ENCODE measurements around the gene SSTR4.

SSTR4 gene

DNA sequence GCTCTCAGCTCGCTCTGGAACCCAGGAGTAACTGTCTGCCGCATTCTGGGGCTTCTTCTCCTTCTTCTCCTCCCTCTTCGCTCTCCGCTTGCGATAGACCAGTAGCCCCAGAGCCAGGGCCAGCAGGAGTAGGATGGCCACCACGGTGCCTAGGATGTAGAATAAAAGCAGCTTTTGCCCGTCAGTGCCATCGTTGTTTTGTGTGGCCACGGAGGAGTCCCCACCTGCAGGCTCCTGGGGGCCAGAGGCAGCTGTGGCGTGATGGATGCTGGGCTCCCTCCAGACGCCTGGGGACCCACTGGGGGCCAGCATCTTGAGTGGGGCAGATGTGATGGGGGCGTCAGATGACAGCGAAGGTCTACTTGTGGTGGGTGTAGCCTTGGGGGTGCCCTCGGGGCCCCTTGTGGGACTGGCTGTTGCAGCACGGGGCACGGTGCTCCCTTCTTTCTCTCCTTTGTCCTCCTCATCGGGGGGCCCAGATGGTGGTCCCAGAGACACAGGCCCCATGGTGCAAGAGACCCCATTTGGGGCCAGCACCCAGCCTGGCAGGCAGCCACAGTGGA is 49.3 kb downstream of the SSTR4 start:
- H3K36me3 ChIP-seq, result no peaks in the 10 kb centered on the region
- H3K27me3 ChIP-seq, result no peaks in the 10 kb centered on the region
- H3K4me3 ChIP-seq (ENCODE audit: low read depth, low read length), result no peak overlapping the region
- H3K9me3 ChIP-seq, result no peaks in the 10 kb centered on the region
- no peaks in the 10 kb centered on the region for H3K4me1 ChIP-seq
- DNase-seq, result no peak
- TF ChIP-seq, protein P1, sequence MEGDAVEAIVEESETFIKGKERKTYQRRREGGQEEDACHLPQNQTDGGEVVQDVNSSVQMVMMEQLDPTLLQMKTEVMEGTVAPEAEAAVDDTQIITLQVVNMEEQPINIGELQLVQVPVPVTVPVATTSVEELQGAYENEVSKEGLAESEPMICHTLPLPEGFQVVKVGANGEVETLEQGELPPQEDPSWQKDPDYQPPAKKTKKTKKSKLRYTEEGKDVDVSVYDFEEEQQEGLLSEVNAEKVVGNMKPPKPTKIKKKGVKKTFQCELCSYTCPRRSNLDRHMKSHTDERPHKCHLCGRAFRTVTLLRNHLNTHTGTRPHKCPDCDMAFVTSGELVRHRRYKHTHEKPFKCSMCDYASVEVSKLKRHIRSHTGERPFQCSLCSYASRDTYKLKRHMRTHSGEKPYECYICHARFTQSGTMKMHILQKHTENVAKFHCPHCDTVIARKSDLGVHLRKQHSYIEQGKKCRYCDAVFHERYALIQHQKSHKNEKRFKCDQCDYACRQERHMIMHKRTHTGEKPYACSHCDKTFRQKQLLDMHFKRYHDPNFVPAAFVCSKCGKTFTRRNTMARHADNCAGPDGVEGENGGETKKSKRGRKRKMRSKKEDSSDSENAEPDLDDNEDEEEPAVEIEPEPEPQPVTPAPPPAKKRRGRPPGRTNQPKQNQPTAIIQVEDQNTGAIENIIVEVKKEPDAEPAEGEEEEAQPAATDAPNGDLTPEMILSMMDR (IDR thresholded peaks at IDR 0.05; ENCODE audit: low read depth, low read length), result no peak

DNA sequence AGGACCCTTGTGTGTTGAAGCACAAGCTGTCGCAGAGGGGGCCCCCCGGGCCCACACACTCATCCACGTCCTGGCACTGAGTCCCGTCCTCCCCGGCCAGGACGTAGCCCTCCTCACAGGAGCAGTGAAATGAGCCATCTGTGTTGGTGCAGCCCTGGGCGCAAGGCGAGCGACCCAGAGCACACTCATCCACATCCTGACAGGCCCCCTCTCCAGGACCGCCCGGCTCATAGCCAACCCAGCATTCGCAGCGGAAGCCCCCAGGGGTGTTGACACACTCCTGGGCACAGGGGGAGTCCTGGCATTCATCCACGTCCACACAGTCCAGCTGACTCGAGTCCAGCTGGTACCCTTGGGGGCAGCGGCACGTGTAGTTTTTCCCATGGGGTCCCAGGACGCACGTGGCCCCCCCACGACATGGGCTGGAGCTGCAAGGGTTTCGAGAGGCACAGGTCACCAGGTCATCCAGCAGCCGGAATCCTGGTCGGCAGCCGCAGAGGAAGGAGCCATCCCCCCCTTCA is 49.8 kb downstream of the SSTR4 start:
- no peaks in the 10 kb centered on the region for H3K27me3 ChIP-seq
- no peak for DNase-seq
- H3K4me1 ChIP-seq, result no peaks in the 10 kb centered on the region
- TF ChIP-seq, protein P1 (IDR thresholded peaks at IDR 0.05; ENCODE audit: low read depth, low read length), result no peak
- H3K4me3 ChIP-seq (ENCODE audit: low read depth, low read length), result no peak overlapping the region
- no peaks in the 10 kb centered on the region for H3K36me3 ChIP-seq
- H3K9me3 ChIP-seq, result no peaks in the 10 kb centered on the region

DNA sequence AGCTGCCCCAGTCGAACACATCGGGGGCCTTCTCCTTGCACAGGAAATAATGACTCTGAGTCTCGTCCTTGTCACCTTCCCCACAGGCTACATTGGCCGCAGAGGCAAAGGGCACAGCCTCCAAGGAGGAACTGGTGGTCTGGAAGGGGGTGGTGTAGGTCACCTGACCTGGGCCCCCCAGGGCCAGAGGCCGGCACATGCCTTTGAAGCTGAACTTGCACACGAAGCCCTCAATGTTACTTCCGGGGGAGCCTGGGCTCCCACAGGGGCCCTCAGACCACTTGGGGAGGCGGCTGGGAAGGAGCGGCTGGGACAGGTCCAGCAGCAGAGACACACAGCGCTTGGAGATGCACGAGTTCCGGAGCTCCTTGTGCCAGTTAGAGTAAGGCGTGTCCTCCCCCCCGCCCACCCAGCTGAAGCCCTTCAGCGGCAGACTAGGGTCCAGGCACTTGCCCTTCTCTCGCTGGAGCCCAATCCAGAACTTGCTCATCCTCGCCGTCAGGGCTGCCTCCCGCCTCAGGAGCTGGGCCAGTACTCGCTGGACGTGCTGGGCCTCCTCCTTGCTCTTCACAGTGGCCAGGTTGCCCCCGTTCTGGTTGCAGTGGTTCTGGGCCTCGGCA is 50.4 kb downstream of the SSTR4 start:
- H3K27me3 ChIP-seq, result no peaks in the 10 kb centered on the region
- no peaks in the 10 kb centered on the region for H3K36me3 ChIP-seq
- H3K9me3 ChIP-seq, result no peaks in the 10 kb centered on the region
- no peak for DNase-seq
- TF ChIP-seq, protein P1 (IDR thresholded peaks at IDR 0.05; ENCODE audit: low read depth, low read length), result no peak
- H3K4me1 ChIP-seq, result no peaks in the 10 kb centered on the region
- H3K4me3 ChIP-seq (ENCODE audit: low read depth, low read length), result no peak overlapping the region

DNA sequence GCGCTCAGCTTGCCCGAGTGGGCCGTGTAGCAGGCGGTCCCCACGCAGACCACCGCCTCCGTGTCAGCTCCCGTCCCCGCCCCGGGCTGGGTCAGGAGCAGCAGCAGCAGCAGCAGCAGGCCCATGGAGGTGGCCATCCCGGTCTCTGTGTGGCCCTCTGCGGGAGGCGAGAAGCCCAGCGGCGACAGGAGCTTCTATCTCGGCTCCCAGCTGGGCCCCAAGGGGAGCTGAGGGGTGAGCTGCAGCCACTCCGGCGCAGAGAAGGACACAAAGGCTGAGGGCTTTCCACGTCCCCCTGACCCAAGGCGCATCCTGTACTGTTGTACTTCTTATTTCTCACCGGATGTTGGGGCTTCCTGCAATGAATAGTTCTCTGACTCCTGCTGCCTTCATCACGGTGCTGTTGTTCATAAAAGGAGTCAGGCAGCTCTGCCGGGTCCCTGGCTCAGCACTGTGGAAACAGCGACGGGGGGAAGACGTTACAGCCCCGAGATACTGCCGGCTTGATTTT is 51.0 kb downstream of the SSTR4 start, which contains the start of gene CD93:
CD93 (minus strand) TSS at position 269 of the 511 bp plus-strand sequence; CDS start at position 137, 132 bp downstream.
- no peaks in the 10 kb centered on the region for H3K36me3 ChIP-seq
- no peaks in the 10 kb centered on the region for H3K27me3 ChIP-seq
- TF ChIP-seq, protein P1 (IDR thresholded peaks at IDR 0.05; ENCODE audit: low read depth, low read length), result no peak
- no peak for DNase-seq
- H3K4me3 ChIP-seq (ENCODE audit: low read depth, low read length), result no peak within 1 kb of the TSS
- H3K4me1 ChIP-seq, result no peaks in the 10 kb centered on the region
- H3K9me3 ChIP-seq, result no peaks in the 10 kb centered on the region

DNA sequence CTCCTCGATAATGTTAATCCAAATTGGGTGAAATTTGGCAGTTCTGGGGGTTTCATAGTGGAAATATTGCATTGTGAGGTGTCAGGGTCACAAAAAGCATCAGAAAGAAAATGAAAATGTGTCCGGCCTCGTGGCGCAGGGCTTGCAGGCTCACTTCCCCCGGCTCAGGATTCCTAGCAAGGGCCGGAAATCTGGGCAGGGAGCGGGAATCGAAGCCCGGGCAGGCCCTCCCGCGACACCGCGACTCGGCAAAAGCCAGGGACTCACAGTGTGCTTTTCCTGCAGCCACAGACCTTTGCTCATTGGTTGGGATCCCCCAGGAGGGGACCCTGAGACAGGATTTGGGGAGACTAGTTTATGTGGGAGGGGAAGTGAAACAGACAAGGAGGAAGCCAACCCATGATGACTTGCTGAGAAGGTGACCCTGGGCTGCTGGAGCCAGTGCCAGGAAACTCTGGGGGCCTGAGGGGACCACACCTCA is 51.9 kb downstream of the SSTR4 start:
- TF ChIP-seq, protein P1 (IDR thresholded peaks at IDR 0.05; ENCODE audit: low read depth, low read length), result no peak
- no peak overlapping the region for H3K4me3 ChIP-seq (ENCODE audit: low read depth, low read length)
- DNase-seq, result no peak
- H3K27me3 ChIP-seq, result no peaks in the 10 kb centered on the region
- H3K9me3 ChIP-seq, result no peaks in the 10 kb centered on the region
- H3K36me3 ChIP-seq, result no peaks in the 10 kb centered on the region
- no peaks in the 10 kb centered on the region for H3K4me1 ChIP-seq
